ENCODE results near the gene CAMTA1.

- no peak for TF ChIP-seq EGR1 (IDR thresholded peaks at IDR 0.05; ENCODE audit: low read depth)
- TF ChIP-seq CTCF (IDR thresholded peaks at IDR 0.05 in 2 of 3, conservative IDR thresholded peaks at IDR 0.05 in 1 of 3; ENCODE audit: borderline replicate concordance in 1 of 3, insufficient read depth in 1 of 3, low read depth in 2 of 3, low read length in 2 of 3): no peak
- no peak for TF ChIP-seq EZH2 (IDR thresholded peaks at IDR 0.05)
- TF ChIP-seq SIN3A (IDR thresholded peaks at IDR 0.05; ENCODE audit: low read depth): no peak
- no peak for TF ChIP-seq POLR2A (IDR thresholded peaks at IDR 0.05; ENCODE audit: borderline replicate concordance, extremely low read depth, insufficient read depth, insufficient read length)
- TF ChIP-seq ZNF274 (IDR thresholded peaks at IDR 0.05; ENCODE audit: low read depth, low read length): no peak
Observed at GRCh38 chr1:7760245-7760644, 975.0 kb downstream of the CAMTA1 start.

Data from HCT116 (cell line).